Neural crest cell (in vitro differentiated cells): Measurements from ENCODE around the gene GGACT. TPM values are rescaled to one million over a fixed set of nuclear protein-coding genes. Genes with fewer than 3 reads are reported as not detected.

Source experiments
- DNase-seq: peaks from one replicate; pipeline ENCODE4 v3.0.0; 2021; ENCODE audit warnings: low read depth, mixed read lengths, low spot score
- H3K27ac Mint-ChIP-seq: one replicate; pipeline ENCODE4 v1.8.0; 2021; ENCODE audit warnings: mild to moderate bottlenecking, mixed read lengths; ENCODE audit not compliant: unreplicated experiment
- H3K27me3 Mint-ChIP-seq: 2 replicates; pipeline ENCODE4 v1.8.0; 2021; ENCODE audit warnings: low read depth, mild to moderate bottlenecking, mixed read lengths
- H3K36me3 Mint-ChIP-seq: 2 replicates; pipeline ENCODE4 v1.8.0; 2021; ENCODE audit warnings: low read depth, mild to moderate bottlenecking, mixed read lengths
- H3K4me1 Mint-ChIP-seq: 2 replicates; pipeline ENCODE4 v1.8.0; 2021; ENCODE audit warnings: mixed read lengths
- H3K4me3 Mint-ChIP-seq: one replicate; pipeline ENCODE4 v1.8.0; 2021; ENCODE audit warnings: mild to moderate bottlenecking, mixed read lengths
- H3K9me3 Mint-ChIP-seq: 2 replicates; pipeline ENCODE4 v1.8.0; 2021; ENCODE audit warnings: mixed read lengths
- long read RNA-seq: library from polyadenylated mRNA; unstranded; transcript quantifications from one replicate; pipeline ENCODE4 v2.0.0, GENCODE V29; 2020
- total RNA-seq: library from RNA; stranded (reverse); gene quantifications from 2 replicates; pipeline ENCODE4 v1.2.1, GENCODE V29; 2021
- TF ChIP-seq, protein P1 (sequence below): fragments of 200-600 bp; sonication (generic); conservative IDR thresholded peaks from 2 replicates; pipeline ENCODE4 v1.5.0; 2021; ENCODE audit warnings: antibody characterized with exemption, mild to moderate bottlenecking

The GGACT gene
- total RNA-seq, result 4.3 and 5.9 TPM in 2 replicates
- long read RNA-seq, partial matches to known transcripts, result 1 of 7 reads
- long read RNA-seq, other reads (novel, unspliced or antisense), result 6 of 7 reads

DNA sequence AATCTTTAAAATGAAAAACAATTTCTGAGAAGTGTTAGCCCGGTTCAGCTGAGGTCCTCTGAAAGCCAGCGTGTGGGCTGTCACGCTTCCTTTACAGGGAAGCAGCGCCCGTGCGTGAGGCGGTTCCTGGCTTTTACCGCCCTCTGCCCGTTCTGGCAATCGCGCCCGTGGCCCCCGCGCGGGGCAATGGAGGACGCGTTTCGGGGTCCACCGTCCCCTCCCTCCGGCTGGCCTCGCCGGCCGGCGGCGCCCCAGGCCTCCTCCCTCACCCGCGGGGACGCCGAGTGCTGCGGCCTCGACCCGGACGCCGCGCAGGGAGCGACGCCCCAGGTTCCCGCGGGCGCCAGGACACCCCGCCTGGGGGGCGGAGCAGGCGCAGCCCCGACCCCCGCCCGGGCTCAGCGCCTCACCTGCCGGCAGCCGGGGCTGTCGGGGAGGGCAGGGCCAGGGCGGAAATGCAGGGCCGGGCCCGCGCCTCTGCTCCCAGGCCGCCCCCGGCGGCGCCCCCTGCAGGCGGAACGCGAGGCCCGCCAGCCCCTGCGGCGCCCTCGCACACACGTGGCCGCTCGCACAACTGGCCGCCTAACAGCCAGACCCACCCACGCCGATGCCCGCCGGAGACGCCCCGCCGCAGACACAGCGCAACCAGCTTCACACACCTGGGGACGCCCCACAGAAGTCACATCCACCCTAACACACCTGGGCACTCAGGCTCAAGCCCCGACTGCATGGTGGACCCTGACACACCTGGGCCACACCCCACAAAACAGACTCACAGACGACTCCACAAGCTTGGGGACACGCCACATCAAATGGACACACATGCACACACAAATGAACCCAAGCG is at the start of gene GGACT:
TSS of gene GGACT (minus strand) at position 459 of the 847 bp plus-strand sequence. CDS start 56,198 bp downstream, outside the sequence.
- TF ChIP-seq, protein P1, sequence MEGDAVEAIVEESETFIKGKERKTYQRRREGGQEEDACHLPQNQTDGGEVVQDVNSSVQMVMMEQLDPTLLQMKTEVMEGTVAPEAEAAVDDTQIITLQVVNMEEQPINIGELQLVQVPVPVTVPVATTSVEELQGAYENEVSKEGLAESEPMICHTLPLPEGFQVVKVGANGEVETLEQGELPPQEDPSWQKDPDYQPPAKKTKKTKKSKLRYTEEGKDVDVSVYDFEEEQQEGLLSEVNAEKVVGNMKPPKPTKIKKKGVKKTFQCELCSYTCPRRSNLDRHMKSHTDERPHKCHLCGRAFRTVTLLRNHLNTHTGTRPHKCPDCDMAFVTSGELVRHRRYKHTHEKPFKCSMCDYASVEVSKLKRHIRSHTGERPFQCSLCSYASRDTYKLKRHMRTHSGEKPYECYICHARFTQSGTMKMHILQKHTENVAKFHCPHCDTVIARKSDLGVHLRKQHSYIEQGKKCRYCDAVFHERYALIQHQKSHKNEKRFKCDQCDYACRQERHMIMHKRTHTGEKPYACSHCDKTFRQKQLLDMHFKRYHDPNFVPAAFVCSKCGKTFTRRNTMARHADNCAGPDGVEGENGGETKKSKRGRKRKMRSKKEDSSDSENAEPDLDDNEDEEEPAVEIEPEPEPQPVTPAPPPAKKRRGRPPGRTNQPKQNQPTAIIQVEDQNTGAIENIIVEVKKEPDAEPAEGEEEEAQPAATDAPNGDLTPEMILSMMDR, result peak; percentile 79
- Mint-ChIP-seq H3K4me3 (peak within 1 kb of the TSS; percentile 78), H3K9me3 (peaks cover 7% of the 10 kb centered on the region), H3K27me3 (peaks cover 7% of the 10 kb centered on the region), H3K27ac (no peak within 1 kb of the TSS), H3K4me1 (peaks cover 15% of the 10 kb centered on the region), H3K36me3 (no peaks in the 10 kb centered on the region)
- DNase-seq, result peak; percentile 74

GRCh38 chr13:100637796-100638195 is 49.2 kb upstream of the GGACT start:
- Mint-ChIP-seq H3K36me3 (peaks cover 24% of the 10 kb centered on the region), H3K27me3 (no peaks in the 10 kb centered on the region), H3K4me1 (peaks cover 8% of the 10 kb centered on the region), H3K9me3 (no peaks in the 10 kb centered on the region), H3K4me3 (no peak overlapping the region), H3K27ac (no peak overlapping the region)
- DNase-seq, result no peak
- TF ChIP-seq, protein P1, result no peak

- H3K4me3 Mint-ChIP-seq, result no peak overlapping the region
- no peak for DNase-seq
- H3K27ac Mint-ChIP-seq, result peak overlapping the region; percentile 62
- H3K27me3 Mint-ChIP-seq, result no peaks in the 10 kb centered on the region
- H3K4me1 Mint-ChIP-seq, result peaks cover 8% of the 10 kb centered on the region
- no peaks in the 10 kb centered on the region for H3K9me3 Mint-ChIP-seq
- peaks cover 24% of the 10 kb centered on the region for H3K36me3 Mint-ChIP-seq
- TF ChIP-seq, protein P1, result no peak
These were observed 48.8 kb upstream of the GGACT start for GRCh38 chr13:100637380-100637779.

- H3K36me3 Mint-ChIP-seq, result peaks cover 21% of the 10 kb centered on the region
- peaks cover 12% of the 10 kb centered on the region for H3K4me1 Mint-ChIP-seq
These were observed 47.9 kb upstream of the GGACT start for GRCh38 chr13:100636441-100636840.

DNA sequence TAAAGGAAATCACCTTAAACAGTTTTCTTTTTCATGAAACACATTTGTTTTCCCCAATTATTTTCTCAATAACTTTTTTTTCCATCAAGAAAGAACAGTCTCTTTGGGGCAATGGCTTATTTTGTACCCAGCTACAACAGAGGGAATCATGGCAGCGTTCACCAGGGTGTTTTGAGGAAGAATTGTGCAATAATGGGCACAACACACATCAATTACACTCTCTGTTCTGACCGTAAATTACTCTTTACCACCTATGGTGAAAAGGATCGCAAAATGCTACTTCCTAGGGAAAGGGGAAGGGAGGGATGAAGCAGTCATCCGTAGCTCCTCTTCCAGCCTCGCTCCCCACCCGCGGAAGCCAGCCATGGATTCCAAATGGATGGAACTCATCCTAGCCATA is 47.4 kb upstream of the GGACT start:
- H3K27me3 Mint-ChIP-seq, result no peaks in the 10 kb centered on the region
- TF ChIP-seq, protein P1, result no peak
- peaks cover 21% of the 10 kb centered on the region for H3K36me3 Mint-ChIP-seq
- H3K4me1 Mint-ChIP-seq, result peaks cover 16% of the 10 kb centered on the region
- H3K4me3 Mint-ChIP-seq, result no peak overlapping the region
- H3K27ac Mint-ChIP-seq, result peak overlapping the region; percentile 85
- DNase-seq, result no peak
- H3K9me3 Mint-ChIP-seq, result no peaks in the 10 kb centered on the region

More at GRCh38 chr13:100636441-100636840, 47.9 kb upstream of the GGACT start:
- H3K27me3 Mint-ChIP-seq, result no peaks in the 10 kb centered on the region
- peak overlapping the region; percentile 85 for H3K27ac Mint-ChIP-seq
- TF ChIP-seq, protein P1, result no peak
- H3K9me3 Mint-ChIP-seq, result no peaks in the 10 kb centered on the region
- no peak for DNase-seq
- no peak overlapping the region for H3K4me3 Mint-ChIP-seq
